ENCODE data around the gene INTU.
"Not testable (repeated sequence)": the region's sequence is repeated elsewhere in the genome, so short reads cannot be mapped to it uniquely, and the experiment has no call there.

The INTU gene

GRCh38 chr4:127648061-127648460 lies 15.3 kb downstream of the INTU start:
- DNase-seq: no peak

- not testable (repeated sequence) for DNase-seq
Observed at GRCh38 chr4:127655590-127655989, 22.8 kb downstream of the INTU start.

GRCh38 chr4:127656047-127656680 lies 23.4 kb downstream of the INTU start:
- no peak for DNase-seq

GRCh38 chr4:127660284-127660885 lies 27.6 kb downstream of the INTU start:
- DNase-seq: no peak

DNA sequence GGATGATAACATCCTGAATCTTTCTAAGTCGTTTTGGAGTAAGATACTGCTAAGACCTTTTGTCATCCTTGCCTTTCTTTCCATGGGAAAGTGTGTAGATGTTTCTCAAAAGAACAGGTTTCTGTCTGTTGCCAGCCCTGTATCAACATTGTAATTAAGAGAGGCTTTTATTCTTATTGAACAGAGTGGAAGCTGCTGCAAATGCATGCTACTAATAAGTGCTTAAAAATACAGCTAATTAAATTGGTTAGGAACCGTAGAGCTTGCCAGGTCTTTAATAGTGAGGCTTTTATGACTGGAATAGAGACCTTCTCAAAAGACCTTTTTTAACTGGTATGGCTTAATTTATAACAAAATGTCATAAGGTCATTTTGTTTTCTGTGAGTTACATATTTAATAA lies 34.4 kb downstream of the INTU start:
- DNase-seq: no peak

GRCh38 chr4:127667772-127668171 lies 35.0 kb downstream of the INTU start:
- no peak for DNase-seq

GRCh38 chr4:127668770-127669169 lies 36.0 kb downstream of the INTU start:
- no peak for DNase-seq

- DNase-seq: no peak
Observed at GRCh38 chr4:127669691-127670090, 36.9 kb downstream of the INTU start.

DNA sequence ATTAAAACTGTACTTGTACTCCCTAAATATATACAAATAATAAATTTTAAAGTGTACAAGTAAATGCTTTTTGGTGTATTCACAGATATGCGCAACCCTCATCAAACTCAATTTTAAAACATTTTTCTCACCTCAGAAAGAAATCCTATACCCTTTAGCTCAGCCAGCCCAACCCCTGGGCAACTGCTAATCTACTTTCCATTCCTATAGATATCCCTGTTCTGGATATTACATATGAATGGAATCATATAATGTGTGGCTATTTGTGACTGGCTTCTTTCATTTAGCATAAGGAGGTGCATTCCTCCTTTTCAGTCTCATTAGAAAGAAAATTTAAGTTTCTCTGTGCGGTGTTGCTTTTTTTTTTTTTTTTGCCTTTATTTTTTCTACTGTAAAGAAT lies 39.4 kb downstream of the INTU start:
- DNase-seq: no peak

- DNase-seq: no peak
Observed at GRCh38 chr4:127685292-127685691, 52.5 kb downstream of the INTU start.

DNA sequence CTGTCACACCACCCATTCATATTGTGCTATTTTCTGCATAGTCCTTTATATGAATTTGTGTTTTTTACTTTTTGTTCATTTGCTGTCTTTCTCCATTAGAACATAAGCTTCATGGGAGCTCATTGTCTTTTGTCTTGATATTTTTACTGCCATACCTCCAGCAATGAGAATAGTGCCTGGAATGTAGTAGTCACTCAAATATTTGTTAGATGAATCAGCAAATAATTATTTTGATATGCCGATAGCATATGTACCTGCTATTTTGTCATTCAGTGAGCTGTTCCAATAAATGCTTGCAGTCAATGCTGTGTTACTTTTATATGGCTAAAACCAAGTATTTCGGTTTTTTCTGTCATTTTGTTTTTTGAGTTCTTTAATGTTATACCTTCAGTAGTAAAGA lies 53.9 kb downstream of the INTU start:
- DNase-seq: no peak

GRCh38 chr4:127687580-127687979 lies 54.8 kb downstream of the INTU start:
- no peak for DNase-seq

- no peak for DNase-seq
Observed at GRCh38 chr4:127698789-127699200, 66.0 kb downstream of the INTU start.

DNA sequence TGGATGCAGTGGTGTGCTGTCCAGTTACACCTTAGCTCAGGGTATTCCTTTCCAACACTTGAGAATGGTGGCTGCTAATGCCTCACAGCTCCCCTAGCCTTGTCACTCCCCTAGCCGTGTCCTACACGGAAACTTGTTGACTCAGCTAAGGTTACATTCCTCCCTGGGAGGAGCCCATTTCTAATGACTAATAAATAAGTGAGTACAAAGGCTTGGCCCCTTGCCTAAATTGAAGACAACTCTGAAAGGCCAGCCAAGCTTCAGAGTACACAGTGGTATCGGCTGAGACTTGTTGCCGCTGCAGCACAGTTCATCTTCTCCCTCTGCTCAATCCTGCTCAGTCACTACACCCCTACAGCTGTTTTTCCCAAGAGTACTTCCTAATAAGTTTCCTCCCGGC lies 76.2 kb downstream of the INTU start:
- no peak for DNase-seq

GRCh38 chr4:127709456-127709855 lies 76.7 kb downstream of the INTU start:
- no peak for DNase-seq

DNA sequence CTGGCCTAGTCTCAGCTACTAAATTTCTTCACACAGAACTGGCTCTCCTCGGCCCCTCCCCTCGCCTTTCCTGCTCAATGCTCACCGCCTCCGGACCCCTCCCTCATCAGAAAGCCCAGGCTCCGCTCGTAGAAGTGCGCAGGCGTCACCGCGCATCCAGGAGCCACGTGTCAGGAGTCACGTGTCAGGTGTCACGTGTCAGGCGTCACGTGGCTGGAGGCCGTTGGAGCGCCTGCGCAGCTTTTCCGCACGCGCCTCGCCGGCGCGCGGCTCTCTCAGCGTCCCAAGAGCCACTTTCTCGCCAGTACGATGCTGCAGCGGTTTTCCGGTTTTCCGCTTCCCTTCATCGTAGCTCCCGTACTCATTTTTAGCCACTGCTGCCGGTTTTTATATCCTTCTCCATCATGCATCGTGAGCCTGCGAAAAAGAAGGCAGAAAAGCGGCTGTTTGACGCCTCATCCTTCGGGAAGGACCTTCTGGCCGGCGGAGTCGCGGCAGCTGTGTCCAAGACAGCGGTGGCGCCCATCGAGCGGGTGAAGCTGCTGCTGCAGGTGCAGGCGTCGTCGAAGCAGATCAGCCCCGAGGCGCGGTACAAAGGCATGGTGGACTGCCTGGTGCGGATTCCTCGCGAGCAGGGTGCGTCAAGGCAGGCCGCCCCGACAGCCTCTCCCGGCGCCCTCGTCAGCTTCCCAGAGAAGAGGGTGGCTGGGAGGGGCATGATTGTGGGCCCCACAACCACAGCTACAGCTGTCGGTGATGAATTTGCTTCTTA lies 97.6 kb downstream of the INTU start, which contains the start of gene SLC25A31:
TSS of gene SLC25A31 (plus strand) at position 259 of the 772 bp plus-strand sequence. CDS start at position 405, 146 bp downstream.
- no peak for DNase-seq

DNA sequence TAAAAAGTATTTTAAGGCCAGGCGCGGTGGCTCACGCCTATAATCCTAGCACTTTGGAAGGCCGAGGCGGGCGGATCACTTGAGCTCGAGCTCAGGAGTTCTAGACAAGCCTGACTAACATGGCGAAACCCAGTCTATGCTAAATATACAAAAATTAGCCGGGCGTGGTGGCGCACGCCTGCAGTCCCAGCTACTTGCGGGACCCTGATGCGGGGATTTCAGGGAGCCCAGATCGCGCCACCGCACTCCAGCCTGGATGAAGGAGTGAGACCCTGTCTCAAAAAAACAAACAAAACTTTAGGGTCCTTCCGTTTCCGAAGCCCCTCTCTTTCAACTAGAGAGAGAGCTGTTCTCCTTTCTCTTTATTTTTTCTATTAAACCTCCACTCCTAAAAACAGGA lies 98.6 kb downstream of the INTU start:
- no peak for DNase-seq

GRCh38 chr4:127732623-127733328 lies 100.0 kb downstream of the INTU start:
- DNase-seq: no peak

DNA sequence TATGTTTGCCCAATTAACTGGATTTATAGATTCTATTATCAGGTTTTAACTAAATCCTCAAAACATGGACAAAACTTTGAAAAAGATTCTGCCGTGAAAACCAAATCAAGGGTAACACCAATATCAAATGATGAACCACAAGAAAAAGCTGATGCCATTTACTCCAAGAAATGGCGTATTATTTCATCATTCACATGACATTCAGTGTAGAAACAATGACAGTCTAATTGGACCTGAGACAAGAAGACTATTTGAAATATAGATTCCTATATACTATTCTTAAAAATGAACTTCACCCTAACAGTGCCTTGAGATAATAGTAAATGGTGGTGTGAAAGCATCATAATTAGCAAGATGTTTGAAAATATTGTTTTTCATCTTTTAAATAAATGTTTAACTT lies 102.2 kb downstream of the INTU start:
- no peak for DNase-seq

- no peak for DNase-seq
Observed at GRCh38 chr4:127737295-127737694, 104.5 kb downstream of the INTU start.

- no peak for DNase-seq
Observed at GRCh38 chr4:127741247-127741646, 108.5 kb downstream of the INTU start.

GRCh38 chr4:127747883-127748282 lies 115.1 kb downstream of the INTU start:
- no peak for DNase-seq

GRCh38 chr4:127748957-127749356 lies 116.2 kb downstream of the INTU start:
- DNase-seq: no peak

All from activated CD4-positive, alpha-beta T cell treated with anti-CD3 and anti-CD28 coated beads, Interleukin-2, amount 50 U/mL, for 4 hours (primary cell).